ENCODE data around the gene HBG2.

GRCh38 chr11:5286901-5287300 is 32.3 kb upstream of the HBG2 start:
- TF ChIP-seq CTCF (IDR thresholded peaks at IDR 0.05; ENCODE audit: low read length) = no peak
- TF ChIP-seq EZH2 (optimal IDR thresholded peaks at IDR 0.05; ENCODE audit: low read depth, low read length) = no peak
- TF ChIP-seq EZH2phosphoT487 (IDR thresholded peaks at IDR 0.05; ENCODE audit: low read length) = no peak
